Parathyroid adenoma (tissue), 2 donors: ENCODE data around the gene B3GNT7.

Experiments used
- H2AFZ ChIP-seq: fragments of 300-600 bp; sonication (generic); one replicate; pipeline ENCODE4 v1.7.0; 2017; ENCODE audit warnings: antibody characterized with exemption, mild to moderate bottlenecking
- H3K27ac ChIP-seq: fragments of 300-600 bp; sonication (generic); one replicate; pipeline ENCODE4 v1.7.0; 2017
- H3K27me3 ChIP-seq: fragments of 300-600 bp; sonication (generic); one replicate; pipeline ENCODE4 v1.7.0; 2017; ENCODE audit warnings: low read length; ENCODE audit not compliant: control insufficient read depth, insufficient read depth
- H3K36me3 ChIP-seq: fragments of 300-600 bp; sonication (generic); one replicate; pipeline ENCODE4 v1.7.0; 2017; ENCODE audit warnings: low read length; ENCODE audit not compliant: control insufficient read depth, insufficient read depth
- H3K4me1 ChIP-seq: fragments of 300-600 bp; sonication (generic); one replicate; pipeline ENCODE4 v1.7.0; 2017; ENCODE audit warnings: control low read depth
- H3K4me2 ChIP-seq: fragments of 300-600 bp; sonication (generic); one replicate; pipeline ENCODE4 v1.7.0; 2017; ENCODE audit warnings: low read length
- H3K4me3 ChIP-seq: fragments of 300-600 bp; sonication (generic); one replicate; pipeline ENCODE4 v1.7.0; 2017; ENCODE audit warnings: low read depth, low read length
- H3K79me2 ChIP-seq: fragments of 300-600 bp; sonication (generic); one replicate; pipeline ENCODE4 v1.7.0; 2017; ENCODE audit warnings: control low read depth
- H3K9ac ChIP-seq: fragments of 300-600 bp; sonication (generic); one replicate; pipeline ENCODE4 v1.7.0; 2017; ENCODE audit warnings: mild to moderate bottlenecking
- H3K9me3 ChIP-seq: fragments of 300-600 bp; sonication (generic); one replicate; pipeline ENCODE4 v1.7.0; 2017; ENCODE audit warnings: low read length; ENCODE audit not compliant: control insufficient read depth
- TF ChIP-seq, protein P1 (sequence below): fragments of 300-600 bp; sonication (generic); IDR thresholded peaks from one replicate; pipeline ENCODE4 v1.7.0; 2017; ENCODE audit warnings: antibody characterized with exemption, mild to moderate bottlenecking
- donor health status: primary hyperparathyroidism.

Gene B3GNT7

DNA sequence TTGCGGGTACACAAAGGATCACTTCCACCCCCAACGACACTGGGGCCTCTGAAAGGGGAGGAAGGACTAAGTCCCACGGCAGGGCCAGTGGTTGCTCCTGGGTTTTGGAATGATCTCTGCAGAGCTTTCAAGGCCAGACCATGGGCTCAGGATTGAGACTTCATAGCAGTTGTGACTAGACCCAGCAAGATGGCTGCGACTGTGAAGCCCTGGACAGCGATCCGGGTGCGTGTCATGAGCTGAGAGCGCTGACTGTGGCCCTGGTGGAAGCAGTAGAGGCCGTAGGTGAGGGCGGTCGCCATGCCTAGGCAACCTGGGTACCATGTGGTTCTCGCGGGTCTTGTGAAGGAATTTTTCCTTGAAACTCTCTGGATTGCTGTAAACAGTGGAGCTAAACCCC is 41.4 kb downstream of the B3GNT7 start:
- no peaks in the 10 kb centered on the region for H3K9me3 ChIP-seq
- no peak overlapping the region for H3K4me2 ChIP-seq
- H3K36me3 ChIP-seq, result no peaks in the 10 kb centered on the region
- H2AFZ ChIP-seq, result no peak overlapping the region
- no peaks in the 10 kb centered on the region for H3K79me2 ChIP-seq
- H3K4me3 ChIP-seq, result no peak overlapping the region
- TF ChIP-seq, protein P1, sequence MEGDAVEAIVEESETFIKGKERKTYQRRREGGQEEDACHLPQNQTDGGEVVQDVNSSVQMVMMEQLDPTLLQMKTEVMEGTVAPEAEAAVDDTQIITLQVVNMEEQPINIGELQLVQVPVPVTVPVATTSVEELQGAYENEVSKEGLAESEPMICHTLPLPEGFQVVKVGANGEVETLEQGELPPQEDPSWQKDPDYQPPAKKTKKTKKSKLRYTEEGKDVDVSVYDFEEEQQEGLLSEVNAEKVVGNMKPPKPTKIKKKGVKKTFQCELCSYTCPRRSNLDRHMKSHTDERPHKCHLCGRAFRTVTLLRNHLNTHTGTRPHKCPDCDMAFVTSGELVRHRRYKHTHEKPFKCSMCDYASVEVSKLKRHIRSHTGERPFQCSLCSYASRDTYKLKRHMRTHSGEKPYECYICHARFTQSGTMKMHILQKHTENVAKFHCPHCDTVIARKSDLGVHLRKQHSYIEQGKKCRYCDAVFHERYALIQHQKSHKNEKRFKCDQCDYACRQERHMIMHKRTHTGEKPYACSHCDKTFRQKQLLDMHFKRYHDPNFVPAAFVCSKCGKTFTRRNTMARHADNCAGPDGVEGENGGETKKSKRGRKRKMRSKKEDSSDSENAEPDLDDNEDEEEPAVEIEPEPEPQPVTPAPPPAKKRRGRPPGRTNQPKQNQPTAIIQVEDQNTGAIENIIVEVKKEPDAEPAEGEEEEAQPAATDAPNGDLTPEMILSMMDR, result no peak
- no peak overlapping the region for H3K9ac ChIP-seq
- no peaks in the 10 kb centered on the region for H3K4me1 ChIP-seq
- no peaks in the 10 kb centered on the region for H3K27me3 ChIP-seq
- no peak overlapping the region for H3K27ac ChIP-seq

DNA sequence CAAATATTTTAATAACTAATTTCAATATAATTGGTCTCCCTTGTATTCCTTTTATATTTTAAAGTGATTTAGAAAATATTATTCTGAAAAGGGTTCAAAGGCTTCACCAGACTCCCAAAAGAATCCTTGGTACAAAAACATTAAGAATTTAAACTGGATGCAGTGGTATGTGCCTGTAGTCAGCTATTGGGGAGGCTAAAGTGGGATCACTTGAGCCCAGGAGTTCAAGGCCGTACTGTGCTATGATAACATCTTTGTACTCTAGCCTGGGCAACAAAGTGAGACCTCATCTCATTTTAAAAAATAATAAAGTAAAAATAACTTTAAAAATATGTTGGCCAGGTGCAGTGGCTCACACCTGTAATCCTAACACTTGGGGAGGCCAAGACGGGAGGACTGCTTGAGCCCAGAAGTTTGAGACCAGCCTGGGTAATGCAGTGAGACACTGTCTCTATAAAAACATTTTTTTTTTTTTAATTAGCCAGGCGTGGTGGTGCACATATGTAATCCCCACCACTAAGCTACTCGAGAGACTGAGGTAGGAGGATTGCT is 54.1 kb downstream of the B3GNT7 start:
- Histone ChIP-seq H3K27me3 (no peaks in the 10 kb centered on the region), H3K4me2 (no peak overlapping the region), H3K9me3 (no peaks in the 10 kb centered on the region), H2AFZ (no peak overlapping the region), H3K4me3 (no peak overlapping the region), H3K4me1 (peaks cover 6% of the 10 kb centered on the region), H3K79me2 (no peaks in the 10 kb centered on the region), H3K27ac (no peak overlapping the region), H3K36me3 (no peaks in the 10 kb centered on the region), H3K9ac (no peak overlapping the region)
- TF ChIP-seq, protein P1, result no peak

DNA sequence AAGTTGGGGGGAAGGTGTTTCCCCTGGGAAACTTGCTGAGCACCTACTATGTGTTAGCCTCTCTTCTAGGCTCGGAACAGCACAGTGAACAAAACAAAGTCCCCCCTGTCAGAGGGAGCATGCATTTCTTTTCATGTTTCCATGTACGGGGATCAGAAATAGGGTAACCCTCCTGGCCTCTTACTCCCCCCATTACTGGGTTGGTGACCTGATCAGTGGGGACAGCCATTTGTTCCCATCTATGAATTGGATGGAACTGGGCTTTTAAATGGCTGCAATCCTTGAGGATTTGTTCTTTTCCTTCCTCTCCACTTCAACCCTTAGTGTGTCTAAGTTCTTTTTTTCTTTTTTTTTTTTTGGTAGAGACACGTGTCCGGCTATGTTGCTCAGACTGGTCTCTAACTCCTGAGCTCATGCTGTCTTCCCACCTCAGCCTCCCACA is 55.1 kb downstream of the B3GNT7 start:
- H3K79me2 ChIP-seq, result no peaks in the 10 kb centered on the region
- TF ChIP-seq, protein P1, result no peak
- H3K9me3 ChIP-seq, result no peaks in the 10 kb centered on the region
- H3K9ac ChIP-seq, result no peak overlapping the region
- no peak overlapping the region for H3K4me2 ChIP-seq
- H3K36me3 ChIP-seq, result no peaks in the 10 kb centered on the region
- no peak overlapping the region for H2AFZ ChIP-seq
- H3K27ac ChIP-seq, result no peak overlapping the region
- H3K27me3 ChIP-seq, result no peaks in the 10 kb centered on the region
- H3K4me3 ChIP-seq, result no peak overlapping the region
- peaks cover 6% of the 10 kb centered on the region for H3K4me1 ChIP-seq
